Left lung (tissue), 10 donors: ENCODE data around the gene USP21. TPM values are rescaled to one million over a fixed set of nuclear protein-coding genes. Genes with fewer than 3 reads are reported as not detected.

Experiments
- ATAC-seq: fragments of 200-7000 bp; cut with Tn5 transposase; one replicate; pipeline ENCODE4 v1.9.1; 2020; ENCODE audit warnings: moderate library complexity
- DNase-seq, 4 donors: peaks; one replicate each; pipeline ENCODE4 v3.0.0-alpha.2; 2013 to 2020
- H3K27ac ChIP-seq, 2 donors: fragments of 200-600 bp; sonication (generic) in 1 of 2; one replicate each; pipeline versions ENCODE4 v1.5.0 to v1.8.0; 2020 to 2021
- H3K27me3 ChIP-seq, 2 donors: fragments of 200-600 bp; sonication (generic) in 1 of 2; one replicate each; pipeline versions ENCODE4 v1.5.0 to v1.8.0; 2020 to 2021
- H3K36me3 ChIP-seq, 2 donors: fragments of 200-600 bp; sonication (generic) in 1 of 2; one replicate each; pipeline versions ENCODE4 v1.5.0 to v1.8.0; 2020 to 2021
- H3K4me1 ChIP-seq, 2 donors: fragments of 200-600 bp; one replicate each; pipeline ENCODE4 v1.8.0; 2021
- H3K4me3 ChIP-seq, 2 donors: fragments of 200-600 bp; sonication (generic) in 1 of 2; one replicate each; pipeline versions ENCODE4 v1.5.0 to v1.8.0; 2020 to 2021; ENCODE audit warnings: mild to moderate bottlenecking in 1 of 2
- H3K9me3 ChIP-seq, 2 donors: fragments of 200-600 bp; sonication (generic) in 1 of 2; one replicate each; pipeline versions ENCODE4 v1.5.0 to v1.8.0; 2020 to 2021
- CTCF ChIP-seq, 2 donors: fragments of 200-600 bp; sonication (generic) in 1 of 2; IDR thresholded peaks; one replicate each; pipeline versions ENCODE4 v1.5.0 to v1.8.0; 2021; ENCODE audit warnings: antibody characterized with exemption in 2 of 2
- intact Hi-C, 2 donors: fragments of 100-400 bp; cut with DNase I; formaldehyde crosslinking; loops; one replicate each; pipeline versions ENCODE4 v1.11.2 to v1.14.2; 2022
- polyA plus RNA-seq, 6 donors: library from polyadenylated mRNA; unstranded; fragments of 120-200 nt; gene quantifications; one replicate each; pipeline ENCODE4 v1.2.1, GENCODE V29; 2013; ENCODE audit not compliant: insufficient read length in 6 of 6
- total RNA-seq, 2 donors: library from RNA; stranded (reverse); fragmentation: NEBNext Ultra II Directional; extraction: Animal tissue kit (Norgen Biotek cat#: 25700); gene quantifications; one replicate each; pipeline ENCODE4 v1.2.1, GENCODE V29; 2021
- donor health status: DM: no; HTN: yes; CAD: no.
- donor health status: DM: no; HTN: no; CAD: no.

USP21 gene
- total and polyA plus RNA-seq, 8 donors: 24.1 to 53.3 (median 45.5) TPM

- ATAC-seq: no peak
- no peak for TF ChIP-seq CTCF (IDR thresholded peaks at IDR 0.05)
- Histone ChIP-seq H3K9me3 (no peaks in the 10 kb centered on the region), H3K36me3 (peaks cover 7 to 63% of the 10 kb centered on the region in 2 donors), H3K4me3 (no peak overlapping the region), H3K4me1 (peaks cover 20 to 62% of the 10 kb centered on the region in 2 donors), H3K27me3 (no peaks in the 10 kb centered on the region), H3K27ac (peak overlapping the region in 1 of 2 donors; percentile 53)
- intact Hi-C loops: no loop called here
- no peak for DNase-seq
These were observed 38.2 kb upstream of the USP21 start for GRCh38 chr1:161121042-161121650.

- TF ChIP-seq CTCF (IDR thresholded peaks at IDR 0.05): no peak
- peaks cover 7 to 70% of the 10 kb centered on the region in 2 donors for H3K36me3 ChIP-seq
- H3K27ac ChIP-seq: peak overlapping the region in 1 of 2 donors; percentile 58
- H3K9me3 ChIP-seq: no peaks in the 10 kb centered on the region
- H3K4me1 ChIP-seq: peaks cover 13 to 61% of the 10 kb centered on the region in 2 donors
- no peak overlapping the region for H3K4me3 ChIP-seq
- H3K27me3 ChIP-seq: no peaks in the 10 kb centered on the region
- peak; percentile 3 for ATAC-seq
- intact Hi-C loops: no loop called here
- DNase-seq: no peak
These were observed 37.5 kb upstream of the USP21 start for GRCh38 chr1:161121834-161122233.

- Histone ChIP-seq H3K27me3 (no peaks in the 10 kb centered on the region), H3K4me1 (peaks cover 10 to 68% of the 10 kb centered on the region in 2 donors), H3K4me3 (no peak overlapping the region), H3K36me3 (peaks cover 7 to 81% of the 10 kb centered on the region in 2 donors), H3K27ac (no peak overlapping the region), H3K9me3 (no peaks in the 10 kb centered on the region)
- DNase-seq (no peak), ATAC-seq (no peak)
- intact Hi-C loops: no loop called here
- no peak for TF ChIP-seq CTCF (IDR thresholded peaks at IDR 0.05)
These were observed 36.3 kb upstream of the USP21 start for GRCh38 chr1:161122967-161123366.

GRCh38 chr1:161127649-161128048, 31.7 kb upstream of the USP21 start:
- TF ChIP-seq CTCF (IDR thresholded peaks at IDR 0.05): no peak
- Histone ChIP-seq H3K4me3 (no peak overlapping the region), H3K27ac (peak overlapping the region in 1 of 2 donors; percentile 62), H3K4me1 (peaks cover 5 to 65% of the 10 kb centered on the region in 2 donors), H3K27me3 (no peaks in the 10 kb centered on the region), H3K9me3 (no peaks in the 10 kb centered on the region), H3K36me3 (peaks cover 7 to 66% of the 10 kb centered on the region in 2 donors)
- ATAC-seq (no peak), DNase-seq (no peak)
- intact Hi-C loops: no loop called here

- Histone ChIP-seq H3K27ac (peak overlapping the region in 1 of 2 donors; percentile 11), H3K36me3 (peaks cover 6 to 54% of the 10 kb centered on the region in 2 donors), H3K4me1 (peaks cover 6 to 65% of the 10 kb centered on the region in 2 donors), H3K27me3 (no peaks in the 10 kb centered on the region), H3K4me3 (no peak overlapping the region), H3K9me3 (no peaks in the 10 kb centered on the region)
- no peak for TF ChIP-seq CTCF (IDR thresholded peaks at IDR 0.05)
- intact Hi-C loops: no loop called here
- DNase-seq (no peak), ATAC-seq (no peak)
These were observed 30.5 kb upstream of the USP21 start for GRCh38 chr1:161128591-161129420.
